ENCODE results near the gene COX6B2. TPM values are rescaled to one million over a fixed set of nuclear protein-coding genes. Genes with fewer than 3 reads are reported as not detected.

The COX6B2 gene
- total RNA-seq, 1 experiment from 2014 or later, result 3.3 TPM

GRCh38 chr19:55306712-55307111, 47.8 kb downstream of the COX6B2 start:
- no peaks in the 10 kb centered on the region for H3K9me3 ChIP-seq (ENCODE audit: insufficient read depth, low read depth)
- TF ChIP-seq CTCF (conservative IDR thresholded peaks at IDR 0.05) (no peak), EZH2 (IDR thresholded peaks at IDR 0.05; ENCODE audit: low read depth) (no peak)
- no peaks in the 10 kb centered on the region for H3K27me3 ChIP-seq (ENCODE audit: insufficient read depth, low read depth)
- no TSS peak for BruUV-seq (replicated peaks)
- intact Hi-C loops (cut with micrococcal nuclease; ENCODE audit: unreplicated experiment), result no loop called here
- H3K4me3 ChIP-seq, result no peak overlapping the region
- DNase-seq, result no peak
- no peak overlapping the region for H3K4me2 ChIP-seq
- H4K20me1 ChIP-seq (ENCODE audit: insufficient read depth), result no peaks in the 10 kb centered on the region
- H3K79me2 ChIP-seq (ENCODE audit: low read depth), result no peaks in the 10 kb centered on the region
- H3K9me2 ChIP-seq (ENCODE audit: insufficient read depth), result no peaks in the 10 kb centered on the region
- 0 out of 2 replicates have a peak, but pooled peaks cover 4% of the 10 kb centered on the region for H3K4me1 ChIP-seq (replicated peaks; ENCODE audit: insufficient read depth)
- no peak overlapping the region for H3K27ac ChIP-seq
- H3K36me3 ChIP-seq (ENCODE audit: low read depth), result no peaks in the 10 kb centered on the region
- ChIA-PET POLR2A (ENCODE audit: unreplicated experiment) (interaction anchor here (1.1 kb wide), 1 partner anchor 32 kb away, joined by 5 read pairs; no protein-coding TSS in a partner anchor), CTCF (no interaction called here)
- no peak overlapping the region for H2AFZ ChIP-seq
- H3F3A ChIP-seq (ENCODE audit: insufficient read depth, low read depth), result peaks cover 10% of the 10 kb centered on the region; the same call in 1 of the 2 replicates

DNA sequence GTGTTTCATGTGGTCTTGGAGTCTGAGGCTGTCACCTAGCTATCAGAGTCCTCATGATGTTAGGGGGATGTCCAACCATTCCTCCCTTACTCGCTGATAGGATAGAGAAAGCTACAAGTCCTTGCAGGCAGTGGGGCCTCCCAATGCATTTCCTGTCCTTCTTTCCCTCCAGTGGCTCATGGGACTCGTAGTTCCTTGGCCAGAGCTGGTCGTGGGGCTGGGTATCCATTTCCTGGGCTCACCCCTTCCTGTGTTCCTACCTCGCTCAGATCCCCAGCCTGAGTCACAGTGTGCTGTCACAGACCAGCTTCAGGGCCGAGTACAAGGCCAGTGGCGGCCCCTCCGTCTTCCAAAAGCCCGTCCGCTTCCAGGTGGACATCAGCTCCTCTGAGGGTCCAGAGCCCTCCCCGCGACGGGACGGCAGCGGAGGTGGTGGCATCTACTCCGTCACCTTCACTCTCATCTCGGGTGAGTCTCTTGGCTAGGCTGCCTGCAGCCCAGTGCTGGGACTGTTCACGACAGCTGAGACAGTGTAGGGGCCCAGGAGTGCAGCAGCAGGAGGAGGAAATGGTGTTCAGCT, 48.4 kb downstream of the COX6B2 start:
- intact Hi-C loops (cut with micrococcal nuclease; ENCODE audit: unreplicated experiment), result no loop called here
- Histone ChIP-seq H3K4me1 (replicated peaks; ENCODE audit: insufficient read depth) (0 out of 2 replicates have a peak, but pooled peaks cover 4% of the 10 kb centered on the region), H4K20me1 (ENCODE audit: insufficient read depth) (no peaks in the 10 kb centered on the region), H3K27ac (no peak overlapping the region), H3F3A (ENCODE audit: insufficient read depth, low read depth) (peaks cover 10% of the 10 kb centered on the region; the same call in 1 of the 2 replicates), H3K79me2 (ENCODE audit: low read depth) (no peaks in the 10 kb centered on the region), H3K9me3 (ENCODE audit: insufficient read depth, low read depth) (no peaks in the 10 kb centered on the region), H2AFZ (no peak overlapping the region), H3K4me3 (no peak overlapping the region), H3K9me2 (ENCODE audit: insufficient read depth) (no peaks in the 10 kb centered on the region), H3K27me3 (ENCODE audit: insufficient read depth, low read depth) (no peaks in the 10 kb centered on the region), H3K4me2 (no peak overlapping the region), H3K36me3 (ENCODE audit: low read depth) (no peaks in the 10 kb centered on the region)
- no peak for DNase-seq
- ChIA-PET POLR2A (ENCODE audit: unreplicated experiment) (interaction anchor here (1.1 kb wide), 1 partner anchor 33 kb away, joined by 5 read pairs; no protein-coding TSS in a partner anchor), CTCF (interaction anchor here (0.6 kb wide), 1 partner anchor 103 kb away, joined by 5 read pairs; no protein-coding TSS in a partner anchor)
- no TSS peak for BruUV-seq (replicated peaks)
- TF ChIP-seq EZH2 (IDR thresholded peaks at IDR 0.05; ENCODE audit: low read depth) (no peak), CTCF (conservative IDR thresholded peaks at IDR 0.05) (no peak)

GRCh38 chr19:55305491-55305890, 49.0 kb downstream of the COX6B2 start:
- H3K79me2 ChIP-seq (ENCODE audit: low read depth), result no peaks in the 10 kb centered on the region
- CTCF ChIA-PET, result no interaction called here
- H3K27me3 ChIP-seq (ENCODE audit: insufficient read depth, low read depth), result no peaks in the 10 kb centered on the region
- no peak overlapping the region for H3K4me2 ChIP-seq
- no peaks in the 10 kb centered on the region for H4K20me1 ChIP-seq (ENCODE audit: insufficient read depth)
- no peaks in the 10 kb centered on the region for H3K9me3 ChIP-seq (ENCODE audit: insufficient read depth, low read depth)
- no peaks in the 10 kb centered on the region for H3K9me2 ChIP-seq (ENCODE audit: insufficient read depth)
- no peak overlapping the region for H2AFZ ChIP-seq
- BruUV-seq (replicated peaks), result no TSS peak
- no peaks in the 10 kb centered on the region for H3K36me3 ChIP-seq (ENCODE audit: low read depth)
- TF ChIP-seq CTCF (conservative IDR thresholded peaks at IDR 0.05) (no peak), EZH2 (IDR thresholded peaks at IDR 0.05; ENCODE audit: low read depth) (no peak)
- intact Hi-C loops (cut with micrococcal nuclease; ENCODE audit: unreplicated experiment), result no loop called here
- no peak overlapping the region for H3K4me3 ChIP-seq
- POLR2A ChIA-PET (ENCODE audit: unreplicated experiment), result interaction anchor here (0.5 to 1.1 kb wide), 2 partner anchors 16 to 33 kb away, joined by 4 to 5 read pairs; no protein-coding TSS in a partner anchor
- peaks cover 10% of the 10 kb centered on the region; the same call in 1 of the 2 replicates for H3F3A ChIP-seq (ENCODE audit: insufficient read depth, low read depth)
- peak in 1 of 2 experiments; percentile 35 for DNase-seq
- no peak overlapping the region for H3K27ac ChIP-seq
- 0 out of 2 replicates have a peak, but pooled peaks cover 4% of the 10 kb centered on the region for H3K4me1 ChIP-seq (replicated peaks; ENCODE audit: insufficient read depth)

Measured in PC-9 (cell line).